Activated T-helper 1 cell treated with anti-CD3 and anti-CD28 coated beads, Interleukin-2, amount 50 U/mL, for 16 hours (primary cell): ENCODE data around the gene SIGMAR1.

Experiments used
- DNase-seq, 2 donors: peaks; one replicate each; pipeline ENCODE4 v3.0.0-alpha.2; 2020; ENCODE audit warnings: low read depth in 1 of 2, low spot score in 1 of 2

Gene SIGMAR1

DNA sequence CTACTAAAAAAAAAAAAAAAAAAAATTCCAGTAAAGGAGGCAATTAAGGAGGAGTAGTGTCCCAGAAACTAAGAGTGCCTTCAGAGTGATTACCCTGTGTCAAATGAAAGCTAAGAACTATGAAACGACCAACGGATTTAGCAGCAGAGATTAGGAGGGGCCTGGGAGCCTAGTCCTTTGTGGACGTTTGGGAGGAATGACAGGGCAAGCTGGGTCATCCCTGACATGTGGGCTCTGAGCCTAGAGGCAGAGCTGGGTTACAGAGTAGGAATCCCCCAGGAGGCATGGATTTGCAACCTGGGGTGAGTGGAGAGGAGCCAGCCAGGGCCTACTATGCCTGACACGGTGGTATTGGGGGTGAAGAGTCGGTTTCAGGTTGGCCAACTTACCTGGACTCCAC lies 4.4 kb downstream of the SIGMAR1 start:
- no peak for DNase-seq

GRCh38 chr9:34630402-34631154 lies 7.0 kb downstream of the SIGMAR1 start:
- no peak for DNase-seq

- DNase-seq: no peak
Measured at GRCh38 chr9:34629491-34629808, 8.1 kb downstream of the SIGMAR1 start.

DNA sequence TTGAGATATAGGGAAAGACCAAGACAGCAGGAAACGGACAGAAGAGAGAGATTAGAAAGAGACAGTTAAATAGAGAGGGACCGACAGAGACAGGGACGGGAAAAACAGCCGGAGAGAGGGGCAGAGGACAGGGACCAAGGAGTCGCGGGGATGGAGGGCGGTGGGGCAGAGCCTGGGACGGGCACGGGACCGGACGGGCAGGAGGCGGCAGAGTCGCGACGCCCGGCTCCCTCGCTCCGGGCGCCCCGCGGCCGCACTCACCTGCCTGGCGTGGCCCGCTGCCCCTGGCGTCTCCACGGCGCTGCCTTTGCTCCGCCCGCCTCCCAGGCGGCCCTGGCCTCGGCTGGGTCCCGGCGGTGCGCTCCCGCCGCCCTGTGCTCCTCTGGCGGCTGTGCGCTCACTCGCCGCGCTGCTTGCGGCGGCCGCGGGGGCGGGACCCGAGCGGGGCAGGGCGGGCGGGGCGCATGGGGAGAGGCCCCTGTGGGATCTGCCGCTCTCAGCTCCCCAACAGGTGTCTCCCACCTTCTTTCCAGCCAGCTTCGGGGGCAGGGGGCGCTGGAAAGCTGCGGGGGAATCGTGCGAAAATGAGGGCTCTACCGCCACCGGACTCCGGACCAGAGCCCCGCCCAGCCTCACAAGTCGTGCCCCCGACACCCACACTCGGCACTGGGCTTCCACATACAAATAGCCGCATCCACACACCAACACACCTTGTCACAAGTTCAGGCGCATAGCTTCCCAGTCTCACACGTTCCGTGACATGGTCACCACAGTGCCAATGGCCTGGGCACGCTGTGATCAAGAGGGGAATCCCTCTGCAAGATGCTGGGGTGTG lies 8.7 kb downstream of the SIGMAR1 start, which contains the start of gene ARID3C:
Gene ARID3C, minus strand, starts transcription at position 411 of the 835 bp plus-strand sequence. CDS start 1,052 bp downstream, outside the sequence.
- DNase-seq: no peak

DNA sequence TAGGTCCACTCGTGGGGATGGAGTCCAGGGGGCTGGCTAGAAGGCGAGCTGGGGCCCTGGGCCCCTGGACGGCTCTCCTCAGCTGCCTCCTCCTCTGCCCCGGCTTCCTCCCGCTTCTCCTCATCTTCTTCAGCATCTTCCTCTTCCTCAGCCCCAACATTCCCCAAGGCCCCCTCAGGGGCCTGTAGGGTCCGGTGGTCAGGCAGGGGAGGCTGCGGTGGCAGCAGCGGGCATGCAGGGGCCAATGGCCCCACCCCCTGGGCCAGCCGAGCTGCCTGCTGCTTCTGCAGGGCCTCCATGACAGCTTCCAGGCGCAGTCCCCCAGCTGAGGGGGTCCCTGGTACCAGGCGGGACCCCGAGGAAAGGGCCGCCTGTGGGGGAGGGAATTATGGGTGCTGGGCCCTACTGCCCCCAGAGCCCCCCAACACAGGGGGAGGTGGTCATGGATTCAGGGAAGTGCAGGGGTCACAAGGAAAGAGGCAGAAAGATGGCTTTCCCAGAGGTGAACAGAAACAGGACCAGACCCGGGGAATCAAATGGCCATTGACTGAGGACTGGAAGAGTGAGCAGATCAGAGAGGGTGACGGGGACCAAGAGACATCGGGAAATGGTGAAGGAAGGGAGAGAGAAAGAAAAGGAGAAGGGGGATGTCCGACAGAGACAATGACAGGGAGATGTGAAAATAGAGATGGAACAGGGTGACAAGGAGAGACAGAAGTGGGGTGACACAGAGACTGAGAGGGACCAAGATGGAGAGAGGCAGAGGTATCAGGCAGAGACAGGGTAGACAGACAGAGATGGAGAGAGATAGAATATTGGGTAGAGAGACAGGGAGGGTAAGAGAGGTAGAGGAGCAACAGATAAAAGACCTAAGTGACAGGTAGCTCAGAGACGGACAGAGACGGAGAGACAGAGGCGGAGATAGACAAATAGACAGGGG lies 9.6 kb downstream of the SIGMAR1 start:
- no peak for DNase-seq

GRCh38 chr9:34625186-34625486 lies 12.5 kb downstream of the SIGMAR1 start:
- DNase-seq: no peak

- DNase-seq: no peak
Measured at GRCh38 chr9:34624475-34625185, 13.0 kb downstream of the SIGMAR1 start.

DNA sequence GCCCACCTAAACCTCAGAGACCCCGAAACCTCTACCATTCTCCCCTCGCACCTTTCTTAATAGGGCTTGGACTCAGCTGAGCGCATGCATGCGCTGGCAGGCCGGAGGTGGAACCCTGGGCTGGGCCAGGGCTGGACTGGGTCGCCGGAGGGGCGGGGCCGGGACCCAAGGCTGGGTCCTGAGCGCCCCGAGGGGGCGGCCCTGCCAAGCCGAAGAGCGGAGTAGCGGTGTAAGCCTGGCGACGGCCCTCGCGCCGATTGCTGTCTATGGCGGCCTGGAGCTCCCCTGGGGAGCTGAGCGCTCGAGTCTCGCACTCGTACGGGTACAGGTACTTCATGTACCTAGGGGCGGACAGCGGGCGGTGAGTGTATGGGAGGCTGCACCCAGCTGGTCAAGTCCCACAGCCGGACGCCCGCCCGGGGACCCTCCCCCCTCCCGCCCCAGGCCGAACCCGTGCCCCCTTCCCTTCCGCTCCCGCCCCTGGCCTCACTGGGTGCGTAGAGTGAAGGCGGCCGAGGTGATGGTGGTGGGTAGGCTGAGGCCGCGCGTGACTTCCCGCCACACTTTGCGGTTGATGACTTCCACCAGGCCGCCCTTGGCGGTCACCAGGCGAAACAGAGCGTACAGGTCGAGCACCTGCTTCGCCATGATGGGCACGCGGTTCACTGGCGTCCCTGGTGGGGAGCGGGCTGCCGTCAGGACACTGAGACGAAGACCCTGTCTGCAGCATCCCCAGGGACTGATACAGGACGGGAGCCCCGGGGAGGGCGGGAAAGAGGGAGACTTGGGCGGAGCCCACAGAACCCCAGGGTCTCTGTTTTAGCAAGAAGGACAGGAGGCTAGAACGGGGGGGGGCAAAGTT lies 14.0 kb downstream of the SIGMAR1 start:
- no peak for DNase-seq

GRCh38 chr9:34620061-34620994 lies 17.3 kb downstream of the SIGMAR1 start, which contains the start of gene DCTN3:
Gene DCTN3, minus strand, starts transcription at chr9:34620495. Its CDS starts 31 bp downstream, at chr9:34620464.
- DNase-seq: peak; percentile 75 to 83

DNA sequence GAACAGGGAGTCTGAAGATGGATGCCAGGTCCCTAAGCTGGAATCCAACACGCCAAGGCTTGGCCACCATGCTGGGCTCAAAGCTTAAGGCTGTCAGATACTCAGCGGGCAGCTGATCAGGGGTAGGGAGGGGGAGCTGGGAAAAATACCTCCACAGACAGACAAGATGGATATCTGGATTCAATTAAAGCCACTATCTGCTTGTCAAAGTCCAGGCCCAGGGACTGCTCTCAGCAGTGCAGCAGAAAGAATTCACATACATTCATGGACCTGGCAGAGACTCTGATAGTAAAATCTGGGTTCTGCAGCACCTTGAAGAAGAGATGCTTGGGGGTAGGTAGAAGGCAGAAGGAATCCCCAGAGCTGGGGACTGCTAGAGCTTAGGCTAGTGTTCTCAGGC lies 22.5 kb downstream of the SIGMAR1 start:
- DNase-seq: no peak

- DNase-seq: peak; percentile 39 to 56
Measured at GRCh38 chr9:34612788-34613390, 24.7 kb downstream of the SIGMAR1 start.

DNA sequence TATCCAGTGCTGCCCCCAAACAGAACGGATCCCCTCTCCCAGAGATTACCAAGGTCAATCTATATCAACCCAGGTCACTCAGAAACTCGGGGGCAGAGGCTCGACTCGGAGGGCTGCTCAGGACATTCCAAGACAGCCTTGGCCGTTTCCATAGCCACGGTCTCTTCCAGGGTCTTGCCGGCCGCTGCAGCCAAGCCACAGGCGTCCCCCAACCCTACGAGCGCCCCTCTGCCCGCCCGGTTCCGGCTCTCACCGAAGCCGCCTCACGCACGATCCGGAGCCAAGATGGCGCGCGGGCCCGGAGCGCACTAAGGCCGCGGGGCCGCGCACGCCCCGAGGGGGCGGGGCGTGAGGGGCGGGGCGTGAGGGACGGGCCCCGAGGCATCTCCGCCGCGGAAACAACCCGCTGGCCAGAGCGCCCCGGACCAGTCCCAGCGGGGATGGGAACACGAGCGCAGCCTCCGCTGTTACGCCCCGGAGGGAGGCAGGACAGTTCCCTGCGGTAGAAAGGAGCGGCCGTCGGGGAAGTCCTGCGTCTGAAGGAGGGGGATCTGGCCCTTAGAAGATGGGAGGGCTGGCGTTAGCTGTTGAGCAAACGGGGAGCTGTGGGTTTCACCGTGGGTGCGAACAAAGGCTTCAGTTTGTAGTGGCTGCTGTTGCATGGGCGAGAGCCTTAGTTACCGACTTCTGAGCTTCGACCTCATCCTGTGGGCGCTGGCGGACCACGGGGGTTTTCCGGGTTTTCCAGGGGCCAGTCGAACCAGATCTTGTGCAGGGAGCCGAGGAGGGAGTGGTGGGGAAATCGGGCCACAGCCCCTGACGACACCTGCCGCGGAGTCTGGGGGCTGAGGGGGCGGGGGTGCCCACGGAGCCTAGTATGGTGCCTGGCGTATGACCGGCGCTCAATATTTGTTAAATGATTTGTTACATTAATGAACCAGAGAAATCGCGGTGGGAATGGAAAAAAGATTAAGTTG lies 25.5 kb downstream of the SIGMAR1 start, which contains the start of gene RPP25L:
Gene RPP25L, minus strand, starts transcription at position 287 of the 977 bp plus-strand sequence. CDS start 801 bp downstream, outside the sequence.
- peak; percentile 60 to 74 for DNase-seq

- no peak for DNase-seq
Measured at GRCh38 chr9:34611251-34611810, 26.3 kb downstream of the SIGMAR1 start.

GRCh38 chr9:34610434-34611206 lies 27.0 kb downstream of the SIGMAR1 start:
- DNase-seq: no peak

- DNase-seq: no peak
Measured at GRCh38 chr9:34607331-34607730, 30.3 kb downstream of the SIGMAR1 start.

DNA sequence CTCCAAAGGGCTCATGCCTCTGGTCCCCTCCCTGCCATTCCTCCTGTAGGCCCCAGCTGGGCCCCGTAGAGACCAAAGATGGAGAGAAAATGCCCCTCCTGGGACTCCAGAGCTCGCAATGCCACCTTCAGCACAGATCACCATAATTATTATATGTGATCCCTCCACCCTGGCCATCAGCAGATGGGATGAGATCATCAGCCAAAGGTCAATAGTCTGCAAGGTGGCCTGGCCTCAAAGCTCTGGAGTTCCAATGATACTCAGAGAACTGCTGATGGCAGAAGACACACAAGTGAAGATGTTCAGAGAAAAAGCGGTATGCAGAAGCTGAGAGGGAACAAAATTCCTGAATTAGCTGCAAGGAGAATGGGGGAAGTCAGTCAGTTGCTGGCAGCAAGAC lies 30.7 kb downstream of the SIGMAR1 start:
- DNase-seq: no peak
